Neural cell (in vitro differentiated cells): ENCODE results near the gene RAI1.

Experiments used
- CTCF ChIP-seq: fragments of 450-650 bp; IDR thresholded peaks from 2 replicates; pipeline ENCODE4 v1.5.1; 2014; ENCODE audit warnings: antibody characterized with exemption, mild to moderate bottlenecking, moderate library complexity; ENCODE audit not compliant: poor library complexity, severe bottlenecking
- EP300 ChIP-seq: fragments of 450-650 bp; conservative IDR thresholded peaks from 2 replicates; pipeline ENCODE4 v1.6.1; 2014; ENCODE audit warnings: antibody characterized with exemption, mild to moderate bottlenecking, moderate library complexity; ENCODE audit not compliant: poor library complexity, severe bottlenecking
- MXI1 ChIP-seq: fragments of 450-650 bp; conservative IDR thresholded peaks from 2 replicates; pipeline ENCODE4 v1.6.1; 2014; ENCODE audit warnings: antibody characterized with exemption, mild to moderate bottlenecking; ENCODE audit not compliant: poor library complexity, severe bottlenecking
- POLR2AphosphoS5 ChIP-seq: IDR thresholded peaks from 2 replicates; pipeline ENCODE4 v1.6.1; 2012
- RAD21 ChIP-seq: fragments of 450-650 bp; conservative IDR thresholded peaks from 2 replicates; pipeline ENCODE4 v1.6.1; 2014; ENCODE audit warnings: antibody characterized with exemption, mild to moderate bottlenecking, moderate library complexity
- REST ChIP-seq: IDR thresholded peaks from 2 replicates; pipeline ENCODE4 v1.6.1; 2012; ENCODE audit warnings: borderline replicate concordance
- SMC3 ChIP-seq: fragments of 450-650 bp; conservative IDR thresholded peaks from 2 replicates; pipeline ENCODE4 v1.6.1; 2014; ENCODE audit warnings: antibody characterized with exemption, mild to moderate bottlenecking, moderate library complexity; ENCODE audit not compliant: poor library complexity
- TAF1 ChIP-seq: IDR thresholded peaks from 2 replicates; pipeline ENCODE4 v1.6.1; 2012; ENCODE audit warnings: low read depth

- TF ChIP-seq CTCF = no peak
- no peak for TF ChIP-seq POLR2AphosphoS5
- TF ChIP-seq MXI1 = no peak
- TF ChIP-seq RAD21 = no peak
- TF ChIP-seq SMC3 = no peak
- no peak for TF ChIP-seq REST
- TF ChIP-seq EP300 = no peak
- TF ChIP-seq TAF1 = no peak
These were observed 108.8 kb downstream of the RAI1 start for GRCh38 chr17:17789828-17790636.
